RWPE2 (cell line): Measurements from ENCODE around the gene ERN2.

ENCODE experiments used
- ATAC-seq: fragments of 200-7000 bp; cut with Tn5 transposase; 3 replicates; pipeline ENCODE4 v1.9.1; 2021; ENCODE audit warnings: low read depth
- DNase-seq: peaks from one replicate; pipeline ENCODE4 v3.0.0-alpha.2; 2020; ENCODE audit warnings: low spot score
- H3K27ac ChIP-seq: fragments of 450-650 bp; 2 replicates; pipeline ENCODE4 v1.5.1; 2017; ENCODE audit warnings: mild to moderate bottlenecking; ENCODE audit not compliant: poor library complexity, severe bottlenecking
- H3K27me3 ChIP-seq: fragments of 250-450 bp; sonication (Bioruptor Pico); 2 replicates; pipeline ENCODE4 v1.5.1; 2021; ENCODE audit warnings: mild to moderate bottlenecking, moderate library complexity; ENCODE audit not compliant: insufficient read depth, poor library complexity, severe bottlenecking
- H3K36me3 ChIP-seq: fragments of 250-450 bp; sonication (Bioruptor Pico); 2 replicates; pipeline ENCODE4 v1.5.1; 2020; ENCODE audit warnings: low read depth, mild to moderate bottlenecking, moderate library complexity
- H3K4me1 ChIP-seq: fragments of 250-450 bp; sonication (Bioruptor Pico); 2 replicates; pipeline ENCODE4 v1.5.1; 2021; ENCODE audit warnings: mild to moderate bottlenecking, moderate library complexity; ENCODE audit not compliant: insufficient read depth, poor library complexity, severe bottlenecking
- H3K4me3 ChIP-seq: fragments of 250-450 bp; sonication (Bioruptor Pico); 2 replicates; pipeline ENCODE4 v1.5.1; 2021; ENCODE audit warnings: mild to moderate bottlenecking, moderate library complexity; ENCODE audit not compliant: severe bottlenecking
- H3K9me3 ChIP-seq: fragments of 250-450 bp; sonication (Bioruptor Pico); 2 replicates; pipeline ENCODE4 v1.5.1; 2021; ENCODE audit warnings: mild to moderate bottlenecking, moderate library complexity; ENCODE audit not compliant: severe bottlenecking
- CTCF ChIP-seq: fragments of 450-650 bp; IDR thresholded peaks from one replicate; pipeline ENCODE4 v1.5.1; 2017; ENCODE audit warnings: mild to moderate bottlenecking, moderate library complexity; ENCODE audit not compliant: poor library complexity, severe bottlenecking

ERN2 gene

GRCh38 chr16:23670137-23670776, 42.8 kb downstream of the ERN2 start:
- Histone ChIP-seq H3K4me1 (no peaks in the 10 kb centered on the region), H3K4me3 (no peak overlapping the region), H3K36me3 (peaks cover 47% of the 10 kb centered on the region), H3K9me3 (no peaks in the 10 kb centered on the region), H3K27me3 (no peaks in the 10 kb centered on the region), H3K27ac (peak overlapping the region; percentile 22)
- peak; percentile 86 for ATAC-seq
- no peak for TF ChIP-seq CTCF
- DNase-seq = no peak

GRCh38 chr16:23668873-23669272, 44.1 kb downstream of the ERN2 start:
- no peaks in the 10 kb centered on the region for H3K4me1 ChIP-seq
- TF ChIP-seq CTCF = no peak
- H3K4me3 ChIP-seq = no peak overlapping the region
- DNase-seq = no peak
- H3K9me3 ChIP-seq = no peaks in the 10 kb centered on the region
- no peak overlapping the region for H3K27ac ChIP-seq
- H3K27me3 ChIP-seq = no peaks in the 10 kb centered on the region
- no peak for ATAC-seq
- peaks cover 61% of the 10 kb centered on the region for H3K36me3 ChIP-seq

- Histone ChIP-seq H3K4me3 (no peak overlapping the region), H3K4me1 (no peaks in the 10 kb centered on the region), H3K27ac (no peak overlapping the region), H3K9me3 (no peaks in the 10 kb centered on the region), H3K36me3 (peaks cover 65% of the 10 kb centered on the region), H3K27me3 (no peaks in the 10 kb centered on the region)
- no peak for ATAC-seq
- no peak for DNase-seq
- TF ChIP-seq CTCF = no peak
Measured at GRCh38 chr16:23668225-23668624, 44.8 kb downstream of the ERN2 start.

GRCh38 chr16:23667355-23667659, 45.7 kb downstream of the ERN2 start:
- Histone ChIP-seq H3K4me1 (no peaks in the 10 kb centered on the region), H3K27me3 (no peaks in the 10 kb centered on the region), H3K36me3 (peaks cover 70% of the 10 kb centered on the region), H3K27ac (no peak overlapping the region), H3K4me3 (no peak overlapping the region), H3K9me3 (no peaks in the 10 kb centered on the region)
- no peak for DNase-seq
- TF ChIP-seq CTCF = no peak
- no peak for ATAC-seq

- no peak for DNase-seq
- TF ChIP-seq CTCF = no peak
- Histone ChIP-seq H3K27ac (no peak overlapping the region), H3K4me1 (no peaks in the 10 kb centered on the region), H3K27me3 (no peaks in the 10 kb centered on the region), H3K4me3 (no peak overlapping the region), H3K9me3 (no peaks in the 10 kb centered on the region), H3K36me3 (peaks cover 71% of the 10 kb centered on the region)
- no peak for ATAC-seq
Measured at GRCh38 chr16:23666571-23667354, 46.3 kb downstream of the ERN2 start.
